Calu3 (cell line): ENCODE results near the gene NDE1. TPM values are rescaled to one million over a fixed set of nuclear protein-coding genes. Genes with fewer than 3 reads are reported as not detected.
"Not testable (repeated sequence)": the region's sequence is repeated elsewhere in the genome, so short reads cannot be mapped to it uniquely, and the experiment has no call there.

Experiments
- BruUV-seq: library from RNA; stranded (reverse); fragments of 400-500 nt; replicated peaks from 2 replicates; lab custom pipeline; 2021; lab: Mats Ljungman, UMichigan
- CTCF ChIA-PET: fragments of 300-600 bp; sonication (Branson Sonifier 250); formaldehyde crosslinking; loops from one replicate; lab custom pipeline; 2022; ENCODE audit warnings: antibody characterized with exemption; lab: Charles Lee
- DNase-seq: peaks from one replicate; pipeline ENCODE4 v3.0.0; 2022
- H3K27ac Mint-ChIP-seq: one replicate; pipeline ENCODE4 v1.8.0; 2022; ENCODE audit warnings: mixed read lengths; ENCODE audit not compliant: unreplicated experiment
- H3K27me3 Mint-ChIP-seq: one replicate; pipeline ENCODE4 v1.8.0; 2022; ENCODE audit warnings: mixed read lengths; ENCODE audit not compliant: unreplicated experiment
- H3K36me3 Mint-ChIP-seq: one replicate; pipeline ENCODE4 v1.8.0; 2022; ENCODE audit warnings: mild to moderate bottlenecking, moderate library complexity, mixed read lengths; ENCODE audit not compliant: insufficient read depth, unreplicated experiment
- H3K4me1 Mint-ChIP-seq: one replicate; pipeline ENCODE4 v1.8.0; 2022; ENCODE audit warnings: mild to moderate bottlenecking, low read depth, mixed read lengths; ENCODE audit not compliant: unreplicated experiment
- H3K4me3 Mint-ChIP-seq: one replicate; pipeline ENCODE4 v1.8.0; 2022; ENCODE audit warnings: mild to moderate bottlenecking, low read depth, moderate library complexity, mixed read lengths; ENCODE audit not compliant: unreplicated experiment
- H3K9me3 Mint-ChIP-seq: one replicate; pipeline ENCODE4 v1.8.0; 2022; ENCODE audit warnings: low read depth, mixed read lengths; ENCODE audit not compliant: unreplicated experiment
- intact Hi-C: fragments of 100-400 bp; cut with micrococcal nuclease; formaldehyde crosslinking; loops from one replicate; pipeline ENCODE4 v1.10.0; 2022; ENCODE audit not compliant: unreplicated experiment
- total RNA-seq: library from RNA; stranded (reverse); gene quantifications from 2 replicates; pipeline ENCODE4 v1.2.3, GENCODE V29; 2022
- TF ChIP-seq, protein P1 (sequence below): fragments of 200-600 bp; IDR thresholded peaks from one replicate; pipeline ENCODE4 v1.8.0; 2022; ENCODE audit warnings: antibody characterized with exemption; ENCODE audit not compliant: unreplicated experiment

The NDE1 gene
- total RNA-seq, 1 experiment from 2014 or later, result 71.1 TPM

DNA sequence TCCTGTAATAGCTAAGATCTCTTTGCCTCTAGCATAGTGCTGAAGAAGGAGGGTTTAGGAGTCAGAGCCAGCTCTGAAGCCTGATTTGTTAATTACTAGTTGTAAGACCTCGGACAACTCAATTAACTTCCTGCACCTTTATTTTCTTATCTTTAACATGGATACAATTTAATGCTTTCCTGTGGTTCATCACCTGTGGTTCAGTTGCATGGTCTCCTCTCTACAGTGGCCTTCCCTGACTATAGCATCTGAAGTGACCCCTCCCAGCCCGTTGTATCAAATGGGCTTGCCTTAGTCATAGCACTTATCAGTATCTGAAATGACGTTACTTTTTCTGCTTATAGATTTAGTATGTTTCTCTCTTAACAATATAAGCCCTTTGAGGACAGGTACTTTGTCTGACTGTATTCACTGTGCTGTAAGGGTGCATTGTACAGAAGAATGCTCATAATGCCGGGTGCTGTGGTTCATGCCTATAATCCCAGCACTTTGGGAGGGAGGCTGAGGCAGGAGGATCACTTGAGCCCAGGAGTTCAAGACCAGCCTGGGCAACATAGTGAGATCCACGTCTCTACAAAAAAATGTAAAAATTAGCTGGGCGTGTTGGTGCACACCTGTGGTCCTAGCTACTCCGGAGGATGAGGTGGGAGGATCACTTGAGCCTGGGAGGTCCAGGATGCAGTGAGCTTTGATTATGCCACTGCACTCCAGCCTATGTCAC lies 2.6 kb upstream of the NDE1 start:
- no TSS peak for BruUV-seq
- H3K9me3 Mint-ChIP-seq, result no peaks in the 10 kb centered on the region
- H3K27me3 Mint-ChIP-seq, result no peaks in the 10 kb centered on the region
- DNase-seq, result no peak
- H3K4me1 Mint-ChIP-seq, result peaks cover 14% of the 10 kb centered on the region
- intact Hi-C loops, result loop anchor here (10.0 kb wide), 1 partner anchor 203 kb away; no protein-coding TSS in a partner anchor
- no peak overlapping the region for H3K4me3 Mint-ChIP-seq
- TF ChIP-seq, protein P1, sequence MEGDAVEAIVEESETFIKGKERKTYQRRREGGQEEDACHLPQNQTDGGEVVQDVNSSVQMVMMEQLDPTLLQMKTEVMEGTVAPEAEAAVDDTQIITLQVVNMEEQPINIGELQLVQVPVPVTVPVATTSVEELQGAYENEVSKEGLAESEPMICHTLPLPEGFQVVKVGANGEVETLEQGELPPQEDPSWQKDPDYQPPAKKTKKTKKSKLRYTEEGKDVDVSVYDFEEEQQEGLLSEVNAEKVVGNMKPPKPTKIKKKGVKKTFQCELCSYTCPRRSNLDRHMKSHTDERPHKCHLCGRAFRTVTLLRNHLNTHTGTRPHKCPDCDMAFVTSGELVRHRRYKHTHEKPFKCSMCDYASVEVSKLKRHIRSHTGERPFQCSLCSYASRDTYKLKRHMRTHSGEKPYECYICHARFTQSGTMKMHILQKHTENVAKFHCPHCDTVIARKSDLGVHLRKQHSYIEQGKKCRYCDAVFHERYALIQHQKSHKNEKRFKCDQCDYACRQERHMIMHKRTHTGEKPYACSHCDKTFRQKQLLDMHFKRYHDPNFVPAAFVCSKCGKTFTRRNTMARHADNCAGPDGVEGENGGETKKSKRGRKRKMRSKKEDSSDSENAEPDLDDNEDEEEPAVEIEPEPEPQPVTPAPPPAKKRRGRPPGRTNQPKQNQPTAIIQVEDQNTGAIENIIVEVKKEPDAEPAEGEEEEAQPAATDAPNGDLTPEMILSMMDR, result no peak
- CTCF ChIA-PET, result no interaction called here
- H3K36me3 Mint-ChIP-seq, result peaks cover 47% of the 10 kb centered on the region
- no peak overlapping the region for H3K27ac Mint-ChIP-seq

DNA sequence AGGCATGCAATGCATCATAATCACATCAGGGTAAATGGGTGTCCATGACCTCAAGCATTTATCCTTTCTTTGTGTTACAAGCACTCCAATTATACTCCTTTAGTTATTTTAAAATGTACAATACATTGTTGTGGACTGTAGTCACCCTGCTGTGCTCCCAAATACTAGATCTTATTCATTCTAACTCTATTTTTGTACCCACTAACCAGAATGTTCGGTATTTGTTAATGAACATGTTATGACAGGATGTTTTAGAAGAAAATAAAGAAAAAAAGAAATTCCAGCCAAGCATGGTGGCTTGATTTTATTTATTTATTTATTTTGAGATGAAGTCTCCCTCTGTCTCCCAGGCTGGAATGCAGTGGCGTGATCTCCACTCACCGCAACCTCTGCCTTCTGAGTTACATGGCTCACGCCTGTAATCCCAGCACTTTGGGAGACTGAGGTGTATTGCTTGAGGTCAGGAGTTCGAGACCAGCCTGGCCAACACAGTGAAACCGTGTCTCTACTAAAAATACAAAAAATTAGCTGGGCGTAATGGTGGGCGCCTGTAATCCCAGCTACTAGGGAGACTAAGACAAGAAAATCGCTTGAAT lies 1.8 kb upstream of the NDE1 start:
- DNase-seq, result no peak
- Mint-ChIP-seq H3K27ac (no peak overlapping the region), H3K36me3 (peaks cover 39% of the 10 kb centered on the region), H3K9me3 (no peaks in the 10 kb centered on the region), H3K27me3 (no peaks in the 10 kb centered on the region), H3K4me3 (no peak overlapping the region), H3K4me1 (peaks cover 13% of the 10 kb centered on the region)
- TF ChIP-seq, protein P1, result no peak
- intact Hi-C loops, result loop anchor here (10.0 kb wide), 1 partner anchor 203 kb away; no protein-coding TSS in a partner anchor
- CTCF ChIA-PET, result no interaction called here
- BruUV-seq, result no TSS peak

GRCh38 chr16:15649311-15649710 lies 734 bp upstream of the NDE1 start:
- H3K9me3 Mint-ChIP-seq, DNase-seq, H3K27me3 Mint-ChIP-seq, BruUV-seq, CTCF ChIA-PET: not testable (repeated sequence)
- H3K4me3 Mint-ChIP-seq, result peak overlapping the region; percentile 88
- intact Hi-C loops, result loop anchor here (10.0 kb wide), 1 partner anchor 205 kb away; no protein-coding TSS in a partner anchor
- H3K36me3 Mint-ChIP-seq, result peaks cover 34% of the 10 kb centered on the region
- peaks cover 13% of the 10 kb centered on the region for H3K4me1 Mint-ChIP-seq
- H3K27ac Mint-ChIP-seq, result peak overlapping the region; percentile 36

DNA sequence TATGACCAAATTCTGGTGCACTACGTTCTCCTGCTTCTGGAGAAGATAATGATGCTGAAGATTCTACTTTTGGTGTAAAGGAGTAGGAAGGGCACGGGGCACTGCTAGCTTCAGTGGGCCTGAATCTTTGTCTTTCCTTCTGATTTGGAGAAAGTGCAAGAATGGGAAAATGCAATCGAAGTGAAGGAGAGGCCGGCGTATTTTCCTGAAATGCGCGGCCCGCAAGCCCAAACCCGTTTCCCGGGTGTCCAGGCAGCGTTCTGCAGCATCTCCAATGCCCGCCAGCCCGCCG lies 372 bp upstream of the NDE1 start:
- no peaks in the 10 kb centered on the region for H3K27me3 Mint-ChIP-seq
- H3K27ac Mint-ChIP-seq, result peak overlapping the region; percentile 36
- no peak for DNase-seq
- H3K36me3 Mint-ChIP-seq, result peaks cover 34% of the 10 kb centered on the region
- peak overlapping the region; percentile 88 for H3K4me3 Mint-ChIP-seq
- no peaks in the 10 kb centered on the region for H3K9me3 Mint-ChIP-seq
- H3K4me1 Mint-ChIP-seq, result peaks cover 13% of the 10 kb centered on the region
- intact Hi-C loops, result loop anchor here (10.0 kb wide), 1 partner anchor 205 kb away; no protein-coding TSS in a partner anchor
- TF ChIP-seq, protein P1, result no peak
- CTCF ChIA-PET, result no interaction called here
- BruUV-seq, result no TSS peak
